ENCODE measurements around the gene LRFN5.

DNA sequence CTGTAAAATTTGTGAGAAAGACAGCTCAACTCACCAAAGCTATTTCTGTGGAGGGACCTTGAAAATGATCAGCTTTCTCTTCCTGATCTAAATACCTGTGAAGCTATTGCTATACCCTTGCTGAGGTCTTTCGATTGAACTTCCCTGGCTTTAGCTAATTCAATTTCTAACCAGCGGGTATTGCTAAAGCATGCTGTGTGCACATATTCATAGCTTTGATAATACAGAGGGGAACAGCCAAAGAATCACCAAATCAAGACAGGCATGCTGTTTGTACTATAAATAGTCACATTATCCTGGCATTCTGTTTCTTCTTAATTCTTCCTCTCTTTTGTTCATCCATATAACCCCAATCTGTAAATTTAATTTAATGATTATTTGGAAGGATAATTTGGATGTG is 233.0 kb downstream of the LRFN5 start:
- TF ChIP-seq, protein P1, sequence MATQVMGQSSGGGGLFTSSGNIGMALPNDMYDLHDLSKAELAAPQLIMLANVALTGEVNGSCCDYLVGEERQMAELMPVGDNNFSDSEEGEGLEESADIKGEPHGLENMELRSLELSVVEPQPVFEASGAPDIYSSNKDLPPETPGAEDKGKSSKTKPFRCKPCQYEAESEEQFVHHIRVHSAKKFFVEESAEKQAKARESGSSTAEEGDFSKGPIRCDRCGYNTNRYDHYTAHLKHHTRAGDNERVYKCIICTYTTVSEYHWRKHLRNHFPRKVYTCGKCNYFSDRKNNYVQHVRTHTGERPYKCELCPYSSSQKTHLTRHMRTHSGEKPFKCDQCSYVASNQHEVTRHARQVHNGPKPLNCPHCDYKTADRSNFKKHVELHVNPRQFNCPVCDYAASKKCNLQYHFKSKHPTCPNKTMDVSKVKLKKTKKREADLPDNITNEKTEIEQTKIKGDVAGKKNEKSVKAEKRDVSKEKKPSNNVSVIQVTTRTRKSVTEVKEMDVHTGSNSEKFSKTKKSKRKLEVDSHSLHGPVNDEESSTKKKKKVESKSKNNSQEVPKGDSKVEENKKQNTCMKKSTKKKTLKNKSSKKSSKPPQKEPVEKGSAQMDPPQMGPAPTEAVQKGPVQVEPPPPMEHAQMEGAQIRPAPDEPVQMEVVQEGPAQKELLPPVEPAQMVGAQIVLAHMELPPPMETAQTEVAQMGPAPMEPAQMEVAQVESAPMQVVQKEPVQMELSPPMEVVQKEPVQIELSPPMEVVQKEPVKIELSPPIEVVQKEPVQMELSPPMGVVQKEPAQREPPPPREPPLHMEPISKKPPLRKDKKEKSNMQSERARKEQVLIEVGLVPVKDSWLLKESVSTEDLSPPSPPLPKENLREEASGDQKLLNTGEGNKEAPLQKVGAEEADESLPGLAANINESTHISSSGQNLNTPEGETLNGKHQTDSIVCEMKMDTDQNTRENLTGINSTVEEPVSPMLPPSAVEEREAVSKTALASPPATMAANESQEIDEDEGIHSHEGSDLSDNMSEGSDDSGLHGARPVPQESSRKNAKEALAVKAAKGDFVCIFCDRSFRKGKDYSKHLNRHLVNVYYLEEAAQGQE (IDR thresholded peaks at IDR 0.05; ENCODE audit: unreplicated experiment), result no peak
- TF ChIP-seq, protein P2, sequence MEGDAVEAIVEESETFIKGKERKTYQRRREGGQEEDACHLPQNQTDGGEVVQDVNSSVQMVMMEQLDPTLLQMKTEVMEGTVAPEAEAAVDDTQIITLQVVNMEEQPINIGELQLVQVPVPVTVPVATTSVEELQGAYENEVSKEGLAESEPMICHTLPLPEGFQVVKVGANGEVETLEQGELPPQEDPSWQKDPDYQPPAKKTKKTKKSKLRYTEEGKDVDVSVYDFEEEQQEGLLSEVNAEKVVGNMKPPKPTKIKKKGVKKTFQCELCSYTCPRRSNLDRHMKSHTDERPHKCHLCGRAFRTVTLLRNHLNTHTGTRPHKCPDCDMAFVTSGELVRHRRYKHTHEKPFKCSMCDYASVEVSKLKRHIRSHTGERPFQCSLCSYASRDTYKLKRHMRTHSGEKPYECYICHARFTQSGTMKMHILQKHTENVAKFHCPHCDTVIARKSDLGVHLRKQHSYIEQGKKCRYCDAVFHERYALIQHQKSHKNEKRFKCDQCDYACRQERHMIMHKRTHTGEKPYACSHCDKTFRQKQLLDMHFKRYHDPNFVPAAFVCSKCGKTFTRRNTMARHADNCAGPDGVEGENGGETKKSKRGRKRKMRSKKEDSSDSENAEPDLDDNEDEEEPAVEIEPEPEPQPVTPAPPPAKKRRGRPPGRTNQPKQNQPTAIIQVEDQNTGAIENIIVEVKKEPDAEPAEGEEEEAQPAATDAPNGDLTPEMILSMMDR (conservative IDR thresholded peaks at IDR 0.05; ENCODE audit: low read depth in 2 of 2), result no peak
- TF ChIP-seq EZH2 (IDR thresholded peaks at IDR 0.05; ENCODE audit: low read depth, unreplicated experiment) (no peak), POLR2AphosphoS5 (IDR thresholded peaks at IDR 0.05; ENCODE audit: low read depth) (no peak)

Measured in GM23338 (cell line).